ENCODE data around the gene HAND1. TPM values are rescaled to one million over a fixed set of nuclear protein-coding genes. Genes with fewer than 3 reads are reported as not detected.

The HAND1 gene
- total RNA-seq, 1 donor from 2014 or later = not detected

DNA sequence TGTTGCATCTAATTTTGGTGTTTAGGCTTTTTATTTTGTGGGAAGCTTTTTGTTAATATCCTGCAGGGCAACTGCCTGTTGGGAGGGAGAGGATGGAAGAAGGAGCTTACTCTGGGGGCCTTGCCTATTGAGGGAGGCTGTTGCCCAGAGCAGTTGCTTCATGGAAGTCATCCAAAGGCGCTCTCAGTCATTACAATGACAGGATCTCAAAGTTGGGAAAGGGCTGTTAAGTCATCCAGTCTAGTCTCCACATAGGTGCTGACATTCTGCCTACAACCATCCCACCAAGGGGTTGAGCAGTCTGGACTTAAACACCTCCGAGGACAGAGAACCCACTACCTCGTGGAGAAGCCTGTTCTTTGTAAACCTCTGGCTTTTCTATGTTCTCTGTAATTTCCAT, 19.0 kb downstream of the HAND1 start:
- Mint-ChIP-seq H3K36me3 (ENCODE audit: low read depth) (peaks cover 26% of the 10 kb centered on the region), H3K9me3 (ENCODE audit: low read depth) (no peaks in the 10 kb centered on the region), H3K4me3 (ENCODE audit: unreplicated experiment) (no peak overlapping the region), H3K27ac (ENCODE audit: unreplicated experiment) (no peak overlapping the region), H3K27me3 (ENCODE audit: low read depth) (no peaks in the 10 kb centered on the region), H3K4me1 (ENCODE audit: low read depth) (peaks cover 6% of the 10 kb centered on the region)
- no peak for TF ChIP-seq CTCF (IDR thresholded peaks at IDR 0.05)
- DNase-seq (ENCODE audit: low spot score) = no peak

- TF ChIP-seq CTCF (IDR thresholded peaks at IDR 0.05) = no peak
- Mint-ChIP-seq H3K9me3 (ENCODE audit: low read depth) (no peaks in the 10 kb centered on the region), H3K27me3 (ENCODE audit: low read depth) (no peaks in the 10 kb centered on the region), H3K36me3 (ENCODE audit: low read depth) (peaks cover 36% of the 10 kb centered on the region), H3K27ac (ENCODE audit: unreplicated experiment) (no peak overlapping the region), H3K4me1 (ENCODE audit: low read depth) (peaks cover 3% of the 10 kb centered on the region), H3K4me3 (ENCODE audit: unreplicated experiment) (no peak overlapping the region)
- no peak for DNase-seq (ENCODE audit: low spot score)
Observed at GRCh38 chr5:154456540-154456939, 21.5 kb downstream of the HAND1 start.

GRCh38 chr5:154455585-154455984, 22.4 kb downstream of the HAND1 start:
- no peak overlapping the region for H3K4me3 Mint-ChIP-seq (ENCODE audit: unreplicated experiment)
- H3K36me3 Mint-ChIP-seq (ENCODE audit: low read depth) = peaks cover 38% of the 10 kb centered on the region
- no peaks in the 10 kb centered on the region for H3K27me3 Mint-ChIP-seq (ENCODE audit: low read depth)
- H3K4me1 Mint-ChIP-seq (ENCODE audit: low read depth) = peaks cover 2% of the 10 kb centered on the region
- TF ChIP-seq CTCF (IDR thresholded peaks at IDR 0.05) = no peak
- H3K27ac Mint-ChIP-seq (ENCODE audit: unreplicated experiment) = no peak overlapping the region
- no peaks in the 10 kb centered on the region for H3K9me3 Mint-ChIP-seq (ENCODE audit: low read depth)
- no peak for DNase-seq (ENCODE audit: low spot score)

DNA sequence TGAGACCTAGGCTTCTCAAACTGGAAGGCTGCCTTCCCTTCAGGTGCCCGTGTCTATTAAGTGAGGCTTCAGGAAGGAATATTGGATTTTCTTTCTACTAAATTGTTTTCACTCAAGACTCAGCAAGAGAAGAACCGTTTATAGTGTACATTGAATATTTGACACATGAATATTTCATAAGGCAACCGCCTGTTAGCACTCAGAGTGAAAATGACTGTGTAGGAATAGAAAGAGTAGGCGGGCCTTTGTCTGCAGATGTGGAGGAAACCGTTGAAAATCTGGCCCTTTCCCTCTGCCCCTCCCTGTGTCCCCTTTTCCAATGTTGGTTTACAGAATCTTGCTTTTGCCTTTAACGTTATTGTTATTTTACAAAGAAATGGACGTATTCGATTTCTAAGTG, 26.1 kb downstream of the HAND1 start:
- TF ChIP-seq CTCF (IDR thresholded peaks at IDR 0.05) = no peak
- Mint-ChIP-seq H3K27ac (ENCODE audit: unreplicated experiment) (no peak overlapping the region), H3K4me1 (ENCODE audit: low read depth) (peaks cover 24% of the 10 kb centered on the region), H3K4me3 (ENCODE audit: unreplicated experiment) (no peak overlapping the region), H3K36me3 (ENCODE audit: low read depth) (peaks cover 29% of the 10 kb centered on the region), H3K27me3 (ENCODE audit: low read depth) (no peaks in the 10 kb centered on the region), H3K9me3 (ENCODE audit: low read depth) (no peaks in the 10 kb centered on the region)
- DNase-seq (ENCODE audit: low spot score) = no peak

DNA sequence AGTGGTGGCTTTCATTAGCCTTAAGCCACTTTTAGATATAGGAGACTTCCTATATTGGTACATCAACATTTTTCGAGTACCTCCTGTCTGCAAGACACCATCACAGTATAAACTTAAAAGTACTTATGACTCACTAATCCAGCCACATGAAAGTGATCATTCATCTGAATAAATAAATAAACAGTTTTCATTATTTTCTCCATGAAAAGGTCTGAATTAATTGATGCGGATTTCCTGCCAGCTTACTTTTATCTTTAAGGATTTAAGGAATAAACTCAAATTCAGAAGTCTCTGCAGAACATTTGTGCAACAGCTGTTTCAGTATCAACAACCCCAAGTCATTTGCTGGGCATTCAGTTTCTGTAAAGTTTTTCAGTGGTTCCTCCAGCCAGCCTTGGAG, 28.2 kb downstream of the HAND1 start:
- Mint-ChIP-seq H3K27ac (ENCODE audit: unreplicated experiment) (no peak overlapping the region), H3K4me3 (ENCODE audit: unreplicated experiment) (no peak overlapping the region), H3K36me3 (ENCODE audit: low read depth) (peaks cover 17% of the 10 kb centered on the region), H3K9me3 (ENCODE audit: low read depth) (no peaks in the 10 kb centered on the region), H3K27me3 (ENCODE audit: low read depth) (no peaks in the 10 kb centered on the region), H3K4me1 (ENCODE audit: low read depth) (peaks cover 32% of the 10 kb centered on the region)
- no peak for DNase-seq (ENCODE audit: low spot score)
- no peak for TF ChIP-seq CTCF (IDR thresholded peaks at IDR 0.05)
